OCI-LY7 (cell line): ENCODE results near the gene TSPAN31. TPM values are rescaled to one million over a fixed set of nuclear protein-coding genes. Genes with fewer than 3 reads are reported as not detected.

ENCODE experiments used
- BruUV-seq: library from RNA; stranded (reverse); fragments of 400-500 nt; replicated peaks from 2 replicates; lab custom pipeline; 2021; lab: Mats Ljungman, UMichigan
- CTCF ChIA-PET: fragments of 300-600 bp; sonication (Branson Sonifier 250); formaldehyde crosslinking; loops from one replicate; lab custom pipeline; 2022; ENCODE audit warnings: antibody characterized with exemption; ENCODE audit not compliant: unreplicated experiment; lab: Charles Lee
- POLR2A ChIA-PET: fragments of 300-600 bp; sonication (Branson Sonifier 250); formaldehyde crosslinking; loops from one replicate; lab custom pipeline; 2022; ENCODE audit warnings: antibody characterized with exemption; lab: Charles Lee
- DNase-seq: peaks from one replicate; pipeline ENCODE4 v3.0.0-alpha.2; 2015; ENCODE audit warnings: low spot score
- H2AFZ ChIP-seq: fragments of 200-600 bp; sonication (generic), shearing (Covaris generic); 2 replicates; pipeline ENCODE4 v1.6.1; 2014; ENCODE audit warnings: mild to moderate bottlenecking, antibody characterized with exemption, low read length, moderate library complexity
- H3K27ac ChIP-seq: fragments of 200-600 bp; sonication (generic); 2 replicates; pipeline ENCODE4 v1.5.1; 2014; ENCODE audit warnings: mixed run types, low read depth, mild to moderate bottlenecking, moderate library complexity, low read length, inconsistent platforms; ENCODE audit not compliant: poor library complexity, severe bottlenecking
- H3K36me3 ChIP-seq: fragments of 200-600 bp; sonication (generic); 2 replicates; pipeline ENCODE4 v1.6.1; 2014; ENCODE audit warnings: mild to moderate bottlenecking, antibody characterized with exemption, low read length, moderate library complexity, mixed read lengths; ENCODE audit not compliant: insufficient read depth
- H3K4me1 ChIP-seq: fragments of 200-600 bp; sonication (generic); 2 replicates; pipeline ENCODE4 v1.5.1; 2014; ENCODE audit warnings: mild to moderate bottlenecking, low read length; ENCODE audit not compliant: insufficient read depth, poor library complexity, severe bottlenecking
- H3K4me2 ChIP-seq: fragments of 200-600 bp; sonication (generic); 2 replicates; pipeline ENCODE4 v1.6.1; 2014; ENCODE audit warnings: mild to moderate bottlenecking, low read length
- H3K4me3 ChIP-seq: fragments of 200-600 bp; sonication (generic); 2 replicates; pipeline ENCODE4 v1.5.1; 2014; ENCODE audit warnings: mild to moderate bottlenecking, low read depth, low read length; ENCODE audit not compliant: poor library complexity, severe bottlenecking
- H3K79me2 ChIP-seq: fragments of 200-600 bp; sonication (generic); 2 replicates; pipeline ENCODE4 v1.6.1; 2016; ENCODE audit warnings: low read depth, mild to moderate bottlenecking, low read length, moderate library complexity, mixed read lengths; ENCODE audit not compliant: insufficient read depth
- H3K9me2 ChIP-seq: fragments of 200-600 bp; sonication (generic); 2 replicates; pipeline ENCODE4 v1.6.1; 2016; ENCODE audit warnings: mild to moderate bottlenecking, low read length, mixed read lengths; ENCODE audit not compliant: insufficient read depth
- H3K9me3 ChIP-seq: fragments of 200-600 bp; sonication (generic); 2 replicates; pipeline ENCODE4 v1.6.1; 2014; ENCODE audit warnings: mild to moderate bottlenecking, mixed run types, low read length, mixed read lengths
- H4K20me1 ChIP-seq: fragments of 200-600 bp; sonication (generic); 2 replicates; pipeline ENCODE4 v1.6.1; 2014; ENCODE audit warnings: mild to moderate bottlenecking, antibody characterized with exemption, low read length, moderate library complexity, mixed read lengths; ENCODE audit not compliant: insufficient read depth
- EZH2phosphoT487 ChIP-seq: fragments of 200-600 bp; sonication (generic); IDR thresholded peaks from 2 replicates; pipeline ENCODE4 v1.6.1; 2018; ENCODE audit warnings: low read depth, borderline replicate concordance, mild to moderate bottlenecking, mixed run types, antibody characterized with exemption, low read length, moderate library complexity, mixed read lengths
- intact Hi-C: fragments of 100-400 bp; cut with micrococcal nuclease; formaldehyde crosslinking; loops from one replicate; pipeline ENCODE4 v1.10.0; 2022; ENCODE audit not compliant: unreplicated experiment
- total RNA-seq, 2 experiments: library from RNA; depleted of rRNA in 1 of 2; stranded (reverse); fragments of >200 nt in 1 of 2; shearing (Covaris generic) in 1 of 2; gene quantifications; 2 replicates each; pipeline ENCODE4 v1.2.3, GENCODE V29; 2014 to 2022
- TF ChIP-seq, protein P1 (sequence below): fragments of 200-600 bp; sonication (generic); conservative IDR thresholded peaks from 2 replicates; pipeline ENCODE4 v1.5.1; 2014; ENCODE audit warnings: mild to moderate bottlenecking, antibody characterized with exemption, low read length, moderate library complexity, mixed read lengths

The TSPAN31 gene
- total RNA-seq, 2 experiments from 2014 or later: 2.4 to 6.4 TPM

DNA sequence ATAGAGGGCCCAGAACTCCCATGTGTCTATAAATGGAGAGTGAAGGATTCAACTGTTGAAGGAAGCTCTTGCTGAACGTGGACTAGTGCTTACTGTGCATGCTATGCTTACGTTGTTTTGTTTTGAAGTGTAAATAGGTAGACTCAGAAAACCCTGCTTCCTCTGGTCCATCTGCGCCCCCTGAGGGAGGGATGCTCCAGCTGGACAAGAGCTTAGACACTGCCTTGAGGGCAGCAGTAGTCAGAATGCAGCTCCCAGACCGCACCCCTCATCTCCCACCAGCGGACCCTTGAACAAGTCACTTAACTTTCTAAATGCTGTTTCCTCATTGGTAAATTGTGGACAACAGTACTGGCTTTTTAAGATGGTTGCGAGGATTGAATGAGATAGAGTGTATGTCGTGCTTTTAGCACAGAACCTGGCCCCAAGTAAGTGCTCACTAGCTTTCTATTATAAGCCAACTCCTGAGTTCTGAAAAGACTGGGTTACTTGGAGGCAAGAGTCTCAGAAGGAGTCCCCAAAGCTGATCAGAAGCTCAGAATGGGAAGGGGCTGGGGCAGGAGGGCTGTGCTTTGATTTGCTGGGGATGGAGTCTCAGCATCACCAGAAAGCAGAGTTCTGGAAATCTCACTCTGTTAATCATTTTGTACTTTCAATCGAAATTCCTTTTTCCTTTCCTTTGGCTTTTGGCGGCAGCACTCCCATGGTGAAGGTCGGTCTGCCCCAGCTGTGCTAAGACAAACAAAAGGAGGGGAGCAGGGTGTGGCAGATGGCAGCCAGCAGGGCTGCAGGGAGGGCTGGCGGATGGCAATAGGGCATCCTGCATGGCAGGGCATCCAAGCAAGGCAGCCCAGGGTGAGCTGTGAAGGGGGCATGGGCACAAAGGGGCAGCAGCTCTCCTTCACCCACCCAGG, 21.9 kb upstream of the TSPAN31 start:
- H4K20me1 ChIP-seq: no peaks in the 10 kb centered on the region
- H3K27ac ChIP-seq: no peak overlapping the region
- no peaks in the 10 kb centered on the region for H3K9me3 ChIP-seq
- no peaks in the 10 kb centered on the region for H3K79me2 ChIP-seq
- intact Hi-C loops: no loop called here
- H3K4me2 ChIP-seq: no peak overlapping the region
- H3K4me3 ChIP-seq: no peak overlapping the region
- no peak for DNase-seq
- TF ChIP-seq, protein P1, sequence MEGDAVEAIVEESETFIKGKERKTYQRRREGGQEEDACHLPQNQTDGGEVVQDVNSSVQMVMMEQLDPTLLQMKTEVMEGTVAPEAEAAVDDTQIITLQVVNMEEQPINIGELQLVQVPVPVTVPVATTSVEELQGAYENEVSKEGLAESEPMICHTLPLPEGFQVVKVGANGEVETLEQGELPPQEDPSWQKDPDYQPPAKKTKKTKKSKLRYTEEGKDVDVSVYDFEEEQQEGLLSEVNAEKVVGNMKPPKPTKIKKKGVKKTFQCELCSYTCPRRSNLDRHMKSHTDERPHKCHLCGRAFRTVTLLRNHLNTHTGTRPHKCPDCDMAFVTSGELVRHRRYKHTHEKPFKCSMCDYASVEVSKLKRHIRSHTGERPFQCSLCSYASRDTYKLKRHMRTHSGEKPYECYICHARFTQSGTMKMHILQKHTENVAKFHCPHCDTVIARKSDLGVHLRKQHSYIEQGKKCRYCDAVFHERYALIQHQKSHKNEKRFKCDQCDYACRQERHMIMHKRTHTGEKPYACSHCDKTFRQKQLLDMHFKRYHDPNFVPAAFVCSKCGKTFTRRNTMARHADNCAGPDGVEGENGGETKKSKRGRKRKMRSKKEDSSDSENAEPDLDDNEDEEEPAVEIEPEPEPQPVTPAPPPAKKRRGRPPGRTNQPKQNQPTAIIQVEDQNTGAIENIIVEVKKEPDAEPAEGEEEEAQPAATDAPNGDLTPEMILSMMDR: no peak
- TF ChIP-seq EZH2phosphoT487: no peak
- no peaks in the 10 kb centered on the region for H3K9me2 ChIP-seq
- POLR2A ChIA-PET: interaction anchor here (1.2 kb wide), 1 partner anchor 29 kb away, joined by 4 read pairs; the partner anchor contains the start of gene OS9
- no peak overlapping the region for H2AFZ ChIP-seq
- no TSS peak for BruUV-seq
- peaks cover 8% of the 10 kb centered on the region for H3K4me1 ChIP-seq
- CTCF ChIA-PET: interaction anchor here (0.6 kb wide), 1 partner anchor 1767 kb away, joined by 3 read pairs; no protein-coding TSS in a partner anchor
- peaks cover 56% of the 10 kb centered on the region for H3K36me3 ChIP-seq

DNA sequence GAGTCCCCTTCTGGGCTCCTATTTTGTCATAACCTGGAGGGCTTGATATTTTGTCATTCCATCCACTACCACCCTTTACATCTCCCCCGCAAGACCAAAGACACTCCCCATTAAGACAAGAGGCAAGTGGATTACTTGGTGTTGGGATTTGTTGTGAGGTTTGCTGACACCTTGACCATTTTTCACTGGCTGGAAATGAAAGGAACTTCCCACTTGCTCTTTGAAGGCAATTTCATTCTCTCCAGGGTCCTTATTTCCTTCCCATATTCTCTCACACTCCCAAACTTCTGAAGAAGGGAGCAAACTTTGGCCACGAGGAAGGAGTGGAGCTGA, 21.2 kb upstream of the TSPAN31 start:
- intact Hi-C loops: no loop called here
- no peak overlapping the region for H2AFZ ChIP-seq
- no TSS peak for BruUV-seq
- no peak for TF ChIP-seq EZH2phosphoT487
- TF ChIP-seq, protein P1: no peak
- H4K20me1 ChIP-seq: no peaks in the 10 kb centered on the region
- H3K36me3 ChIP-seq: peaks cover 50% of the 10 kb centered on the region
- H3K4me1 ChIP-seq: peaks cover 8% of the 10 kb centered on the region
- no peak for DNase-seq
- H3K79me2 ChIP-seq: no peaks in the 10 kb centered on the region
- H3K4me2 ChIP-seq: no peak overlapping the region
- CTCF ChIA-PET: no interaction called here
- no peak overlapping the region for H3K27ac ChIP-seq
- H3K9me3 ChIP-seq: no peaks in the 10 kb centered on the region
- H3K4me3 ChIP-seq: no peak overlapping the region
- no peaks in the 10 kb centered on the region for H3K9me2 ChIP-seq
- POLR2A ChIA-PET: no interaction called here
